K562 (cell line): ENCODE data around the gene WDFY2.

ENCODE experiments used
- POLR2AphosphoS5 ChIP-seq: IDR thresholded peaks from 2 replicates; pipeline ENCODE4 v1.6.1; 2011; ENCODE audit warnings: mild to moderate bottlenecking, low read depth, low read length, moderate library complexity; ENCODE audit not compliant: control insufficient read depth, insufficient read depth
- PTBP1 ChIP-seq: fragments of 200-400 bp; formaldehyde crosslinking; IDR thresholded peaks from 2 replicates; pipeline ENCODE4 v1.6.1; 2017; ENCODE audit warnings: low read depth, low read length
- PURB ChIP-seq: sonication (generic); formaldehyde crosslinking; IDR thresholded peaks from 2 replicates; pipeline ENCODE4 v1.9.0; 2021; ENCODE audit warnings: low read depth, mild to moderate bottlenecking, missing genetic modification reagents
- RAD21 ChIP-seq, 2 experiments: fragments of 250-450 bp in 1 of 2; fragments of 450-650 bp in 1 of 2; sonication (Bioruptor Pico) in 1 of 2; formaldehyde crosslinking in 1 of 2; IDR thresholded peaks in 1 of 2; conservative IDR thresholded peaks in 1 of 2; 2 replicates each; pipeline versions ENCODE4 v1.4.0 to v1.8.0; 2020 to 2022; ENCODE audit warnings: mild to moderate bottlenecking in 2 of 2, moderate library complexity in 1 of 2
- ZNF644 ChIP-seq: fragments of 200-800 bp; sonication (Bioruptor generic); IDR thresholded peaks from 2 replicates; pipeline ENCODE4 v1.6.1; 2016; ENCODE audit warnings: low read depth, missing genetic modification characterization, missing compliant biosample characterization

DNA sequence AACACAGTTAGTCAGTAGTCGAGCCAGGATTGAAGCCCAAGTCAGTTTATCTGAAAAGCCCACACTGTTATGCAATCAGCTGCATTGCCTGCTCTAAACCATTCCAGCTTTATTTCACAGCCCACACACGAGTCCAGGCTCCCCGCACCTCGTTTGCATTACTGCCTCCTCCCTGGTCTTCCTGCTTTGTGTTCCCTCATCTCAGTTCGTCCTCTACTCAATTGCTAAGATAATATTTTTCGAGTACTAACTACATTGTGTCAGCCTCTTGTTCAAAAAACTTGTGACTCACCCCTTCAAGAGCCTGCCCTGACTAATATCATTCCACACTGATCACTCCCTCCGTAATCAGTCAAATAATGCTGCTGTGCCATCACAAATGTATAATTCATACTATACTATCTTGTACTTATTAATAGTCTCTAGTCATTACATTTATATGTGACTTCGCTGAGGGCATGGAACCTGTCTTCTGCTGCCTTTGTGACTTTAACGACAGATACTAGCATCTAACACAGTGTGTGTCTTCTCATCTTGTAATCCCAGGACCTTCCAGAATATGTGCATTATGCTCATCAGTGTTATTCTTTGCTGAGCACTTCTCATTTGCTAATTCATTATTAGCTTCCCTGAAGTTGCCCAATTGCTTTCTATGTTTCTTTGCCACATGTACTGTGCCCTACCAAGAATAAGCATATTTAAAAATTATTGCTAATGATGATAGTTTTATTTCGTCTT, 26.2 kb upstream of the WDFY2 start:
- TF ChIP-seq PURB (CRISPR knock-in tag) (no peak), PTBP1 (no peak), POLR2AphosphoS5 (no peak), ZNF644 (no peak), RAD21 (CRISPR knock-in tag; conservative IDR thresholded peaks at IDR 0.05 in 1 of 2, IDR thresholded peaks at IDR 0.05 in 1 of 2) (no peak)
